Kidney epithelial cell (primary cell): ENCODE results near the gene FOXF1. TPM values are rescaled to one million over a fixed set of nuclear protein-coding genes. Genes with fewer than 3 reads are reported as not detected.

Experiments used
- DNase-seq: peaks from one replicate; pipeline ENCODE4 v3.0.0-alpha.2; 2010; ENCODE audit warnings: low read depth
- H3K27me3 ChIP-seq: 2 replicates; pipeline ENCODE4 v1.6.0; 2011; ENCODE audit warnings: low read length; ENCODE audit not compliant: control insufficient read depth, insufficient read depth
- H3K36me3 ChIP-seq: 2 replicates; pipeline ENCODE4 v1.5.1; 2011; ENCODE audit warnings: low read length; ENCODE audit not compliant: control insufficient read depth, insufficient read depth
- H3K4me3 ChIP-seq: 2 replicates; pipeline ENCODE4 v1.5.1; 2011; ENCODE audit warnings: low read depth, mild to moderate bottlenecking, control low read depth, low read length
- total RNA-seq: library from RNA; depleted of rRNA; stranded (reverse); fragments of >200 nt; gene quantifications from 2 replicates; pipeline ENCODE4 v1.2.3, GENCODE V29; 2015
- TF ChIP-seq, protein P1 (sequence below): IDR thresholded peaks from 2 replicates; pipeline ENCODE4 v1.5.1; 2011; ENCODE audit warnings: mild to moderate bottlenecking, moderate library complexity, low read length, control low read depth, inconsistent platforms; ENCODE audit not compliant: insufficient read depth, poor library complexity, severe bottlenecking

Gene FOXF1
- total RNA-seq, 1 donor from 2014 or later = not detected

DNA sequence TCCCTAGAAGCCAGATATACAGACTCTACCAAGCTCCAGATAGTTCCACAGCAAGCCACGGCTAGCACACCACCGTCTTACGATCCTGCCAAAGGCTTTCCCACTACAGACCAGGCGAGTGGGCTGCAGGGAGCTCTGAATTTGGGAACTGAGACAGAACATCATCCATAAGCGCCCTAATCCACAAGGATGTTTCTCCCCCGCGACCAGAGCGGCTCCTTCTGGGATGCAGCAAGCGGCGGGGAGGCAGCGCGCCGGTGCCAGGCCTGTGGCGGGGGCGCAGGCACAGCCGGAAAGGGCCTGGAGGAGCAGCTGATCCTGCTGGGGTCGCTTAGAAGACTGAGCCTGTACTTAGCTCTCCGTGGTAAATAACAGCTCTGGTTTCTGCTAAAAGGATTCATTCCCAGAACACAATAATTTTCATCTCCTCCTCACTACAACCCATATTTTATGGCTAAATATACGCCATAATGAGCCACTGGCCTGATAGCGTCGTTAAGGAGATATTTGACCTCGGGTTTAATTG, 16.2 kb upstream of the FOXF1 start:
- no peaks in the 10 kb centered on the region for H3K36me3 ChIP-seq
- no peak overlapping the region for H3K4me3 ChIP-seq
- peaks cover 93% of the 10 kb centered on the region for H3K27me3 ChIP-seq
- TF ChIP-seq, protein P1, sequence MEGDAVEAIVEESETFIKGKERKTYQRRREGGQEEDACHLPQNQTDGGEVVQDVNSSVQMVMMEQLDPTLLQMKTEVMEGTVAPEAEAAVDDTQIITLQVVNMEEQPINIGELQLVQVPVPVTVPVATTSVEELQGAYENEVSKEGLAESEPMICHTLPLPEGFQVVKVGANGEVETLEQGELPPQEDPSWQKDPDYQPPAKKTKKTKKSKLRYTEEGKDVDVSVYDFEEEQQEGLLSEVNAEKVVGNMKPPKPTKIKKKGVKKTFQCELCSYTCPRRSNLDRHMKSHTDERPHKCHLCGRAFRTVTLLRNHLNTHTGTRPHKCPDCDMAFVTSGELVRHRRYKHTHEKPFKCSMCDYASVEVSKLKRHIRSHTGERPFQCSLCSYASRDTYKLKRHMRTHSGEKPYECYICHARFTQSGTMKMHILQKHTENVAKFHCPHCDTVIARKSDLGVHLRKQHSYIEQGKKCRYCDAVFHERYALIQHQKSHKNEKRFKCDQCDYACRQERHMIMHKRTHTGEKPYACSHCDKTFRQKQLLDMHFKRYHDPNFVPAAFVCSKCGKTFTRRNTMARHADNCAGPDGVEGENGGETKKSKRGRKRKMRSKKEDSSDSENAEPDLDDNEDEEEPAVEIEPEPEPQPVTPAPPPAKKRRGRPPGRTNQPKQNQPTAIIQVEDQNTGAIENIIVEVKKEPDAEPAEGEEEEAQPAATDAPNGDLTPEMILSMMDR = no peak
- no peak for DNase-seq

DNA sequence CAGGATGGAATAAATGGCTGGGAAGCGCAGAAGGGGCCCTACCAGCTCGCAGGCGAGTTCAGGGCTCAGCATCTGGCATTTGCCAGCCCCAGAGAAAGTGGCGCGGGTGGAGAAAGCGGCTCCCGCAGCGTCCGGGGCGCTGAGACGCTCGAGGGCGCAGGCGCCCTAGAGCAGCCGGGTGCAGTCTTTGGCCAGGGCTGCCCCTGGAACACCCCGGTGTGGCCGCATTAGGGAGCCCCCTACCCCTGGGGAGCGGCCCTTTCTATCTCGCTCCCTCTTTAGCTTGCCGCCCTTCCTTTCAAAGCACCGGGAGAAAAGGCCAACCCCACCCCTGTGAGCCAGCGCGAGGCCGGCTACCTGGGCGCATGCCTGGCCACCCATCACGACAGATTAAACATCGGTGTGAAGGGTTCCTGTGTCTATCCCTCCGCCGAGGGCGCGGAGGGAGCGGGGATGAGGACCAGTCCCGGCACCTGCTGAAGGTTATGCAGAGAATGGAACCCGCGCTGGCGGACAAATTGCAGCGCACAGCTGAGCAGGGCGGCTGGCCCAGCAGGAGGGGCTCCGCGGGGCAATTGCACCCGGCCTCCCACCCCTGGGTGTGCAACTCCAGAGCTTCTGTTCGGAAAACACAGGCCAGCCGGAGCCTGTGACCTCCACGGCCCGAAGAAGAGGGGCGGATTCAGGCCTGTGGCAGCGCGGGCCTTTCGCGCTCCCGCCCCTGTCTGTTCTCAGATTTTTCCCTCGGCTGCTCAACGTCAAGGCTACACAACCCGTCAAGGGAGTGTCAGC, 15.6 kb upstream of the FOXF1 start:
- TF ChIP-seq, protein P1 = no peak
- no peak for DNase-seq
- H3K4me3 ChIP-seq = no peak overlapping the region
- peaks cover 93% of the 10 kb centered on the region for H3K27me3 ChIP-seq
- H3K36me3 ChIP-seq = no peaks in the 10 kb centered on the region

DNA sequence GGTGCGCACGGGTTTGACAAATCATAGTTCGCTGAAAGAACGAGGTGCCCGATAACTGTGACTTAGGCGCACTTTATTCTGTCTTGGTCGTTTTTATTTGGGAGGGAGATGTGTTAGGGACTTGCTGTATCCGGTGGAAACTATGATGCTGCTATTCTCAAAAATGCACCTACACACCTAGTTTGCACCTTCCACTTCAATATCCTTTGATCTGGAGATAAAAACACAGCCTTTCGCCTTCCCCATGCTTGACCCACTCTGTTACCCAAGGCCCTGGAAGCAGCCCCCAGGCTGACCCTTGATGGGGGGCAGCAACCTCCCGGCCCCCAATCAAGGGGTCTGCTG, 15.0 kb upstream of the FOXF1 start:
- TF ChIP-seq, protein P1 = no peak

DNA sequence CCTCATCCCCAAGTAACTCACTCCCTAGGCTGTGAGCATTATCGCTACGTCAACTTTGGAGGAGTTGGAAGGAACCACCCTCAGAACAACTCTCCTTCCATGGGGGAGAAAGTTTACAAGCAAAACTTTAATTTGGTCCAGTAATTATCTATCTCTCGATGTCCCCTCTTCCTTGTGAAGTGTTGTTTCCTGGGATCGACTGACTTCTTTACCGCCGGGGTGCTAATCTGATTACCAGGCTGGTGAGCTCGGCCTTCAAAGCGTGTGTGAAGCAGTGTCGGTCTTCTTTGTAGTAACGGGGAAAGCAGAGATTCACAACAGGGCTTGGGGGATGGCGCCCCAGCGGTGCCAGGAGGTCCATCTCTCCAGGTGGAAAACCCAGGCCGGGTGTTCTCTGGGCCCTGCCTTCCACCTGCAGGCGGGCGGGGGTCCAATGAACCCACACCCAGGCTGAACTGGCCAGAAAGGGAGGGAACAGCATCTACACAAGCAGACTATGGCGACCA, 14.5 kb upstream of the FOXF1 start:
- Histone ChIP-seq H3K4me3 (no peak overlapping the region), H3K27me3 (peaks cover 97% of the 10 kb centered on the region), H3K36me3 (no peaks in the 10 kb centered on the region)
- TF ChIP-seq, protein P1 = no peak
- DNase-seq = no peak

More for the DNA sequence above, 15.0 kb upstream of the FOXF1 start:
- Histone ChIP-seq H3K36me3 (no peaks in the 10 kb centered on the region), H3K4me3 (no peak overlapping the region), H3K27me3 (peaks cover 93% of the 10 kb centered on the region)
- no peak for DNase-seq

DNA sequence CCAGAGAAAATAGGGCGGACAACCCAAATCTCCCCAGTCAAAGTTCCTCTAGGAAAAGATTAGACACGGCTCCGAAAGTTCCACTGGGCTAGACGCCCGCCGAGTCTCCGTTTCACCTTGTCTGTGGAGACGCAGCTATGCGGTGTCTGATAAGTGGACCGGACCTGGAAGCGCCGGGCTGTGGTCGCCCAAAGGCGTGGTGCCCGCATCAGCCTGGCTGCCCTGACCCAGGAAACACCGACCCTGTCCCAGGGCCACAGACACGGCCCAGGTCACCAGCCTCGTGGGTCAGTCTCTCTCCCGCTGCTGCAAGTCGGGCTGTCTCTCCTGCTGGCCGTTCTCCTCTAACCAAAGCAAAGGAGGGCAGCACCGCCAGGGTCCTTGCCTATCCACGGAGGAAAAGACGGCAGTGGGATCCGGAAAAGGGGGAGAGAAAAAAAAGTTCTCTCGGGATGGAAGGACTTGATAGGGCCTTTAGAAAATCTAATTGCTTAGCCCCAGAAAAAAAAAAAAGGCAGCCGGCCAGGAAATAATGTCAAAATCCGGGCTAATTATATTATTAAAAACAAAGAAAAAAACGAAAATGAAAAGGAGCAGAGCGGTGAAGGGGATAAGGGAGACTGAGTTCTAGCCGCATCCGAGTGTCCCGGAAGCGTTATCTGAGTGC, 13.9 kb upstream of the FOXF1 start:
- TF ChIP-seq, protein P1 = no peak
- DNase-seq = no peak
- no peaks in the 10 kb centered on the region for H3K36me3 ChIP-seq
- H3K27me3 ChIP-seq = peaks cover 98% of the 10 kb centered on the region
- H3K4me3 ChIP-seq = no peak overlapping the region
